Medulla oblongata (tissue), 1 donor: ENCODE measurements around the gene C1QL1.
"Not testable (repeated sequence)": the region's sequence is repeated elsewhere in the genome, so short reads cannot be mapped to it uniquely, and the experiment has no call there.

Experiments used
- DNase-seq: peaks from one replicate; pipeline ENCODE4 v3.0.0-alpha.2; 2015; ENCODE audit errors: extremely low spot score

The C1QL1 gene

DNA sequence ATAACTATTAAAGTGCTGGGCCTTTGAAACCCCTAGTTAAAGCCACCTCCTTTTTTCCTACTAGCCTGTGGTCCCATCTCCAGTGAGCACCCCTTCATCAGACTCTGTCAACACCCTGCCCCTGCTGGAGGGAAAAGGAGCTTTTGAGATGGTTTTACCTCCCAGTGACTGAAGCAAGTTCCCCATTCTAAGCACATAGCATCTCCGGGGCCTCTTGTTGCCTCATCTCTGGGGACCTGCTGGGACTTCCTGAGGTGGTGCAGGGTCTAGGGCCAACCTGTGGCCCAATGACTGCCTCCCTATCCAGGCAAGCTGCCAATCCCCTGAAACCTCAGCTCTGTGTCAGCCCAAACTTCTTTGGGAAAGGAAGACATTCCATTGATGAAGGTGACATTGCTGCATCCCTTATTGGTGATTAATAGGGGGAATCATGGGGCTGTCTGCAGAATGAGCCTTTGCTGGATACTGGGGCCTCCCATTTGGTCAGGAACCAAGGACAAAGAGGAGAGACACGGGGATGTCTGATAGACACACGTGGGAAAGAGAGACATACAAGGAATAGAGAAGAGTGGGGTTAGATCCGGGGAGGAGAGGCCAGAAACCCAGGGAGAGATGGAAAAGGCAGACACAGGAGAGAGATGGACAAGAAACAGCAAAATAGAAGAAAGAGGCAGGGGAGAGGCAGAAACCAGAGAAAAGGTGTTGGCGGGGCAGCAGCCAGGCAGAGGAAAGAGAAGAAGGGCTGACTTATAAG is 2.4 kb downstream of the C1QL1 start:
- DNase-seq, result no peak

GRCh38 chr17:44961921-44962350 is 6.2 kb downstream of the C1QL1 start:
- DNase-seq, result no peak

DNA sequence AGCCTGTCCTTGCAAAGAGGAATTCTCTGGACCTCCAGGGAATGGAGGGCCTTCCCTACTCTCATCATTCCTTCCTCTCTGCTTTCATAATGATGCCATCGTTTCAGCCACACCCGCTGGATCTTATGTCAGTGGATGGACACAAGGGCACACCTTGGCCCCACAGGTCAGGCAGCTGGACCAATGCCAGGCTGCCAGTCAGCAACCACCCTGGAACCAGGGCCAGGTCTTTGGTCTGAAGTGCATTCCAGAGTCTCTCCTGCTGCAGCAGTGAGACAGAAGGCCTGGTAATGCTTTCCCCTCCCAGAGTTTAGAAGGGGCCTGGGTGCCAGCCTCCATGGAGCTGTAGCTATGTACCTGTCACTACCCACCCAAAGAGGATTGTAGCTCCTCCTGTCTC is 7.4 kb downstream of the C1QL1 start:
- DNase-seq, result no peak

- no peak for DNase-seq
These were observed 8.1 kb downstream of the C1QL1 start for GRCh38 chr17:44959821-44960531.

GRCh38 chr17:44956998-44957981 is 10.8 kb downstream of the C1QL1 start:
- DNase-seq, result peak; percentile 58

GRCh38 chr17:44955674-44956425 is 12.3 kb downstream of the C1QL1 start:
- DNase-seq, result no peak

DNA sequence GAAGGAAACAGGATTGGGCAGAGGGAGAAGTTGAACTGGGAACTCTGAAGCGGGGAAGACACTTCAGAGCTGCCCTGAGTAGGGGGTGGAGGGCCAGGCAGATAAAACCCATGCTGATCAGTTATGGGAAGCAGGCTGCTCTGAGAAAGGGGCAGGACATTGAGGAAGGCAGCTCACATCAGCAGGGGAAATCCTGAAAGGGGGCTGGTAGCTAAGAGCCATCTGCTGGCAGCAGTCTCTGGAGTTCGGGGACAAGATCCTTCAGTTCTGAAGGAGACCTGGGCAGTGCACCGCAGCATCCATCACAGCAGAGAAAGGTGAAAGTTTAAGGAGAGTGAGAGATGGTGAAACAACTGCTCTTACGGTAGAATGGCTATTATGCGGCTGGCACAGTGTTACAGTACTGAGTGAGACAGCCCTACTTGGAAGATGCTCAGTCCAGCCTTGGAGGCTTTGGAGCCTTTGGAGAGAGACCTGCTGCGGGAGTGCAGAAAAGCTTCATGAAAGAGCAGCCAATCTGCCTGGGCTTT is 15.1 kb downstream of the C1QL1 start:
- no peak for DNase-seq

DNA sequence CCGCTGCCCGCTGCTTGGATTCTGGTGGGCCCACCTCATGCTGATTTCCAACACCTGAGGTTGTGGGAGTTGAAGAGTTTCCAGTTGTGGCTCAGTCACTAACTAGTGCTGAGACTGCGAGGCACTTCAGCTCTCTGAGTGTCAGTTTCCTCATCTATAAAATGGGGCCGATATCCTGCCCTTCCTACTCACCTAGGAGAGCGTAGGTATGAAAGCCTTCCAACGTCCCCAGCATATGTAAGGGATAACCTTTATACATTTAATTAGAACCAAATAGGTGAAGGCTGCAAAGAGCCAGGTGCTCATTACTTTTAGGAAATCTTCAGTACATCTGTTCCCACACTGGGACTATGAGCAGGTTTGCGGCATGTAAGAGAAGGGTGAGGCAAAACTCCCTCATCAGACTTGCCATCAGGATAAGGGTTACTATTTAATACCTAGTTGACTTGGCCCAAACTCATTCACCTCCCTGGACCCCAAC is 19.7 kb downstream of the C1QL1 start:
- DNase-seq, result no peak

- DNase-seq, result peak; percentile 92
These were observed 20.4 kb downstream of the C1QL1 start, which contains the start of gene KIF18B for GRCh38 chr17:44947461-44948314. KIF18B (minus strand) TSS chr17:44947773; CDS start chr17:44936344, 11,429 bp downstream.

DNA sequence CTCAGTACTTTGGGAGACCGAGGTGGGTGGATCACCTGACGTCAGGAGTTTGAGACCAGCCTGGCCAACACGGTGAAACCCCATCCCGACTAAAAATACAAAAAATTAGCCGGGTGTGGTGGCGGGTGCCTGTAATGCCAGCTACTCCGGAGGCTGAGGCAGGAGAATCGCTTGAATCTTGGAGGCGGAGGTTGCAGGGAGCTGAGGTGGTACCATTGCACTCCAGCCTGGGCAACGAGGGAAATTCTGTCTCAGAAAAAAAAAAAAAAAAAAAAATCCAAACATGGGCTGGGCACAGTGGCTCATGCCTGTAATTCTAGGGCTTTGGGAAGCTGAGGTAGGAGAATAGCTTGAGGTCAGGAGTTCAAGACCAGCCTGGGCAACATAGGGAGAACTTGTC is 22.5 kb downstream of the C1QL1 start:
- DNase-seq, result not testable (repeated sequence)

GRCh38 chr17:44942456-44942855 is 25.6 kb downstream of the C1QL1 start:
- no peak for DNase-seq

- no peak for DNase-seq
These were observed 26.3 kb downstream of the C1QL1 start for GRCh38 chr17:44941712-44942331.

GRCh38 chr17:44940768-44941167 is 27.3 kb downstream of the C1QL1 start:
- no peak for DNase-seq

- no peak for DNase-seq
These were observed 27.8 kb downstream of the C1QL1 start for GRCh38 chr17:44940317-44940716.

- no peak for DNase-seq
These were observed 33.0 kb downstream of the C1QL1 start for GRCh38 chr17:44935116-44935515.

GRCh38 chr17:44934745-44935105 is 33.4 kb downstream of the C1QL1 start:
- no peak for DNase-seq

DNA sequence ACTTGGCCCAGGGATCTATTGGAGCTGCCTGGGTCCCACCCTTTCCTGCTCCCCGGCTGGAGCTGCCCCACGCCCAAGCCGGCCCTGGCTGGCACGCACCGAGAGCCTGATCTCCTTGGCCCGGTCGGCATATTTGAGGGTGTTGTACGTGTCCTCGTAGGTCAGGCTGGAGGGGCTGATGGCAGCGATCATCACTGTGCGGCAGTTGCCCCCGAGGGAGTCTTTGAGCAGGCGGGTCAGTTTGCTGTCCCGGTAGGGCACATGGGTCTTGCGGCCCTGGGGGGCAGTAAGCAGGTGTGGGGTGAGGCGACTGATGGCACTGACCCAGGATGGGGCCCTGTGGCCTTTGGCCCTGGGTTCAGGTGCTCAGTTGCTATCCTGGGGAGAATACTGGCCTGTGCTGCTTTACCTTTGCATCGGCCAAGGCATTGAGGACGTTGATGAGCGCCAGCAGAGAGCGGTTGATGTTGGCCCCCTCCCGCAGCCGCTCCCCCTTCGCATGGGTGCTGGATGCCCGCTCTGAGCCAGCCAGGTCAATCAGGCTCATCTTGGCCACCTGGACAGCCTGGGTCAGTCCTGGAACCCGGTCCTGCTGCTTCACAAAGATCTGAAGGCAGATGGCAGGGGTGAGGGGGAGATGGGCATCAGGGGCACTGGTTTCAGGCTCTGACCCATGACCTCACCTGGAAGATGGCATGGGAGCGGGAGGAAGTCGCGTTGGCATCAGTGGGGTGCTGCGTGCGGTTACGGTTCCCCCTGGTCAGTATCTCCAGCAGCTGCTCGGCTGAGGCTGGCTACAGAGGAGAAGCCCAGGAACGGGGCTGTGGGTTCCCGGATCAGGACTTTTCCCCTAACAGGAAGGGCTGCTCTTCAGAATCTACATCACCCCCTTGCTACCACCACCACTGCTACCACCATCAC is 34.0 kb downstream of the C1QL1 start:
- DNase-seq, result no peak

DNA sequence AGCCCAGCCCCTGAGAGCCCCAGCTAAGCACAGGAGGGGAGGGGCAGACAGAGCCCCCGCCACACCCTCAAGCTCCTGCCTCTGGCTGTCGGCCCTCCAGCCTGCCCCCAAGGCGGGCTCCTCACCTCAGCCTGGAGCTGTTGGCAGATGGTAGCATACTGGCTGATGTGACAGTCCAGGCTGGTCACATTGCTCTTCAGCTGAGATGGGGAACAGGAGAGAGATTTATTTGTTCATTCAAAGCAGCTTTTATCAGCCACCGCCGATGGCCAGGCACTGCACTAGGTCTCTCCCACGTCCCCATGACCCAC is 35.4 kb downstream of the C1QL1 start:
- DNase-seq, result no peak
